K562 (cell line): ENCODE data around the gene RBM12. TPM values are rescaled to one million over a fixed set of nuclear protein-coding genes. Genes with fewer than 3 reads are reported as not detected.

Source experiments
- CBX8 ChIP-seq: fragments of 200-600 bp; sonication (generic); IDR thresholded peaks from 2 replicates; pipeline ENCODE4 v1.6.1; 2012; ENCODE audit warnings: borderline replicate concordance, mixed run types, low read depth, mild to moderate bottlenecking, moderate library complexity, mixed read lengths, low read length, control low read depth, inconsistent platforms; ENCODE audit not compliant: poor library complexity, severe bottlenecking; ENCODE audit errors: extremely low read depth
- PPARD ChIP-seq: fragments of 250-450 bp; sonication (Bioruptor Pico); IDR thresholded peaks from 2 replicates; pipeline ENCODE4 v1.8.0; 2022; ENCODE audit warnings: inconsistent platforms, mild to moderate bottlenecking, moderate library complexity
- TCF15 ChIP-seq: fragments of 250-450 bp; sonication (Bioruptor Pico); IDR thresholded peaks from 2 replicates; pipeline ENCODE4 v1.8.0; 2022; ENCODE audit warnings: moderate library complexity, mild to moderate bottlenecking, inconsistent platforms
- ZNF282 ChIP-seq: sonication (generic); formaldehyde crosslinking; IDR thresholded peaks from 2 replicates; pipeline ENCODE4 v1.8.1; 2023; ENCODE audit warnings: missing genetic modification reagents
- polyA plus RNA-seq, 8 experiments: library from polyadenylated mRNA; depleted of rRNA in 4 of 8; stranded (reverse) in 5 of 8; unstranded in 3 of 8; fragments of >200 nt; fragmentation: Nextera tagmentation in 2 of 8; fragmentation: Illumina TruSeq in 1 of 8; extraction: Ambion mirVana in 2 of 8; extraction: Trizol in 1 of 8; gene quantifications; 2 replicates each; pipeline versions ENCODE4 v1.2.1 to v1.2.3, GENCODE V29; 2011 to 2014; ENCODE audit warnings: inconsistent platforms in 1 of 8, missing spikeins in 1 of 8
- total RNA-seq, 7 experiments: library from RNA; depleted of rRNA in 6 of 7; stranded (reverse); fragments of >200 nt in 6 of 7; fragmentation: Illumina TruSeq in 2 of 7; extraction: Trizol in 2 of 7; gene quantifications; 2 replicates each; pipeline versions ENCODE4 v1.2.1 to v1.2.3, GENCODE V29; 2011 to 2021; ENCODE audit warnings: low replicate concordance in 1 of 7
- TF ChIP-seq, protein P1 (sequence below): sonication (generic); formaldehyde crosslinking; IDR thresholded peaks from 2 replicates; pipeline ENCODE4 v1.8.0; 2022; ENCODE audit warnings: mild to moderate bottlenecking, missing genetic modification reagents
- TF ChIP-seq, protein P2 (sequence below), 2 experiments: fragments of 450-650 bp in 1 of 2; sonication (generic) in 1 of 2; formaldehyde crosslinking; conservative IDR thresholded peaks; 2 replicates each; pipeline versions ENCODE4 v1.4.0 to v1.8.1; 2020 to 2022; ENCODE audit warnings: mild to moderate bottlenecking in 1 of 2, missing genetic modification reagents in 1 of 2
- TF ChIP-seq, protein P3 (sequence below): sonication (generic); formaldehyde crosslinking; IDR thresholded peaks from 2 replicates; pipeline ENCODE4 v1.8.1; 2023; ENCODE audit warnings: missing genetic modification reagents, mild to moderate bottlenecking, borderline replicate concordance

Gene RBM12
- total and polyA plus RNA-seq, 9 of the 15 experiments (the other 6 are each of a cell fraction or from before 2014, with no cell fraction given): 5.0 to 162 (median 73.3) TPM

- TF ChIP-seq, protein P1, sequence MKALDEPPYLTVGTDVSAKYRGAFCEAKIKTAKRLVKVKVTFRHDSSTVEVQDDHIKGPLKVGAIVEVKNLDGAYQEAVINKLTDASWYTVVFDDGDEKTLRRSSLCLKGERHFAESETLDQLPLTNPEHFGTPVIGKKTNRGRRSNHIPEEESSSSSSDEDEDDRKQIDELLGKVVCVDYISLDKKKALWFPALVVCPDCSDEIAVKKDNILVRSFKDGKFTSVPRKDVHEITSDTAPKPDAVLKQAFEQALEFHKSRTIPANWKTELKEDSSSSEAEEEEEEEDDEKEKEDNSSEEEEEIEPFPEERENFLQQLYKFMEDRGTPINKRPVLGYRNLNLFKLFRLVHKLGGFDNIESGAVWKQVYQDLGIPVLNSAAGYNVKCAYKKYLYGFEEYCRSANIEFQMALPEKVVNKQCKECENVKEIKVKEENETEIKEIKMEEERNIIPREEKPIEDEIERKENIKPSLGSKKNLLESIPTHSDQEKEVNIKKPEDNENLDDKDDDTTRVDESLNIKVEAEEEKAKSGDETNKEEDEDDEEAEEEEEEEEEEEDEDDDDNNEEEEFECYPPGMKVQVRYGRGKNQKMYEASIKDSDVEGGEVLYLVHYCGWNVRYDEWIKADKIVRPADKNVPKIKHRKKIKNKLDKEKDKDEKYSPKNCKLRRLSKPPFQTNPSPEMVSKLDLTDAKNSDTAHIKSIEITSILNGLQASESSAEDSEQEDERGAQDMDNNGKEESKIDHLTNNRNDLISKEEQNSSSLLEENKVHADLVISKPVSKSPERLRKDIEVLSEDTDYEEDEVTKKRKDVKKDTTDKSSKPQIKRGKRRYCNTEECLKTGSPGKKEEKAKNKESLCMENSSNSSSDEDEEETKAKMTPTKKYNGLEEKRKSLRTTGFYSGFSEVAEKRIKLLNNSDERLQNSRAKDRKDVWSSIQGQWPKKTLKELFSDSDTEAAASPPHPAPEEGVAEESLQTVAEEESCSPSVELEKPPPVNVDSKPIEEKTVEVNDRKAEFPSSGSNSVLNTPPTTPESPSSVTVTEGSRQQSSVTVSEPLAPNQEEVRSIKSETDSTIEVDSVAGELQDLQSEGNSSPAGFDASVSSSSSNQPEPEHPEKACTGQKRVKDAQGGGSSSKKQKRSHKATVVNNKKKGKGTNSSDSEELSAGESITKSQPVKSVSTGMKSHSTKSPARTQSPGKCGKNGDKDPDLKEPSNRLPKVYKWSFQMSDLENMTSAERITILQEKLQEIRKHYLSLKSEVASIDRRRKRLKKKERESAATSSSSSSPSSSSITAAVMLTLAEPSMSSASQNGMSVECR (CRISPR knock-in tag): no peak
- TF ChIP-seq TCF15 (CRISPR knock-in tag): no peak
- TF ChIP-seq, protein P2, sequence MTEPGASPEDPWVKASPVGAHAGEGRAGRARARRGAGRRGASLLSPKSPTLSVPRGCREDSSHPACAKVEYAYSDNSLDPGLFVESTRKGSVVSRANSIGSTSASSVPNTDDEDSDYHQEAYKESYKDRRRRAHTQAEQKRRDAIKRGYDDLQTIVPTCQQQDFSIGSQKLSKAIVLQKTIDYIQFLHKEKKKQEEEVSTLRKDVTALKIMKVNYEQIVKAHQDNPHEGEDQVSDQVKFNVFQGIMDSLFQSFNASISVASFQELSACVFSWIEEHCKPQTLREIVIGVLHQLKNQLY (CRISPR knock-in tag; conservative IDR thresholded peaks at IDR 0.05): no peak
- no peak for TF ChIP-seq CBX8
- TF ChIP-seq, protein P3, sequence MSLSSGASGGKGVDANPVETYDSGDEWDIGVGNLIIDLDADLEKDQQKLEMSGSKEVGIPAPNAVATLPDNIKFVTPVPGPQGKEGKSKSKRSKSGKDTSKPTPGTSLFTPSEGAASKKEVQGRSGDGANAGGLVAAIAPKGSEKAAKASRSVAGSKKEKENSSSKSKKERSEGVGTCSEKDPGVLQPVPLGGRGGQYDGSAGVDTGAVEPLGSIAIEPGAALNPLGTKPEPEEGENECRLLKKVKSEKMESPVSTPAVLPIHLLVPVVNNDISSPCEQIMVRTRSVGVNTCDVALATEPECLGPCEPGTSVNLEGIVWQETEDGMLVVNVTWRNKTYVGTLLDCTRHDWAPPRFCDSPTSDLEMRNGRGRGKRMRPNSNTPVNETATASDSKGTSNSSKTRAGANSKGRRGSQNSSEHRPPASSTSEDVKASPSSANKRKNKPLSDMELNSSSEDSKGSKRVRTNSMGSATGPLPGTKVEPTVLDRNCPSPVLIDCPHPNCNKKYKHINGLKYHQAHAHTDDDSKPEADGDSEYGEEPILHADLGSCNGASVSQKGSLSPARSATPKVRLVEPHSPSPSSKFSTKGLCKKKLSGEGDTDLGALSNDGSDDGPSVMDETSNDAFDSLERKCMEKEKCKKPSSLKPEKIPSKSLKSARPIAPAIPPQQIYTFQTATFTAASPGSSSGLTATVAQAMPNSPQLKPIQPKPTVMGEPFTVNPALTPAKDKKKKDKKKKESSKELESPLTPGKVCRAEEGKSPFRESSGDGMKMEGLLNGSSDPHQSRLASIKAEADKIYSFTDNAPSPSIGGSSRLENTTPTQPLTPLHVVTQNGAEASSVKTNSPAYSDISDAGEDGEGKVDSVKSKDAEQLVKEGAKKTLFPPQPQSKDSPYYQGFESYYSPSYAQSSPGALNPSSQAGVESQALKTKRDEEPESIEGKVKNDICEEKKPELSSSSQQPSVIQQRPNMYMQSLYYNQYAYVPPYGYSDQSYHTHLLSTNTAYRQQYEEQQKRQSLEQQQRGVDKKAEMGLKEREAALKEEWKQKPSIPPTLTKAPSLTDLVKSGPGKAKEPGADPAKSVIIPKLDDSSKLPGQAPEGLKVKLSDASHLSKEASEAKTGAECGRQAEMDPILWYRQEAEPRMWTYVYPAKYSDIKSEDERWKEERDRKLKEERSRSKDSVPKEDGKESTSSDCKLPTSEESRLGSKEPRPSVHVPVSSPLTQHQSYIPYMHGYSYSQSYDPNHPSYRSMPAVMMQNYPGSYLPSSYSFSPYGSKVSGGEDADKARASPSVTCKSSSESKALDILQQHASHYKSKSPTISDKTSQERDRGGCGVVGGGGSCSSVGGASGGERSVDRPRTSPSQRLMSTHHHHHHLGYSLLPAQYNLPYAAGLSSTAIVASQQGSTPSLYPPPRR (CRISPR knock-in tag): no peak
- no peak for TF ChIP-seq ZNF282 (CRISPR knock-in tag)
- no peak for TF ChIP-seq PPARD (CRISPR knock-in tag)
These were observed 37.6 kb downstream of the RBM12 start (continued) for GRCh38 chr20:35627121-35627520.
